B cell (primary cell): ENCODE results near the gene PLA2G4F. TPM values are rescaled to one million over a fixed set of nuclear protein-coding genes. Genes with fewer than 3 reads are reported as not detected.
"Not testable (repeated sequence)": the region's sequence is repeated elsewhere in the genome, so short reads cannot be mapped to it uniquely, and the experiment has no call there.

Source experiments
- ATAC-seq: fragments of 200-7000 bp; cut with Tn5 transposase; one replicate; pipeline ENCODE4 v1.10.0; 2021; ENCODE audit warnings: low read depth, mild to moderate bottlenecking, moderate number of reproducible peaks, moderate library complexity
- CTCF ChIA-PET: fragments of 350-600 bp; sonication (Branson Sonifier 250); formaldehyde crosslinking; loops from one replicate; lab custom pipeline; 2021; ENCODE audit warnings: antibody characterized with exemption, inconsistent platforms; lab: Charles Lee
- POLR2A ChIA-PET: fragments of 350-600 bp; sonication (Branson Sonifier 250); formaldehyde crosslinking; loops from one replicate; lab custom pipeline; 2021; ENCODE audit warnings: antibody characterized with exemption; lab: Charles Lee
- DNase-seq: peaks from one replicate; pipeline ENCODE4 v3.0.0; 2013
- H2AFZ ChIP-seq: 2 replicates; pipeline ENCODE4 v1.6.1; 2012; ENCODE audit warnings: mild to moderate bottlenecking, low read depth, low read length; ENCODE audit not compliant: insufficient read depth, poor library complexity, severe bottlenecking
- H3K27ac ChIP-seq, 2 donors: 1 replicate in 1 of 2; 2 replicates in 1 of 2; pipeline ENCODE4 v1.5.1; 2012 to 2013; ENCODE audit warnings: low read length in 2 of 2, mild to moderate bottlenecking in 2 of 2, moderate library complexity in 1 of 2
- H3K27me3 ChIP-seq, 4 experiments: fragments of 200-600 bp in 1 of 4; sonication (generic) in 1 of 4; replicated peaks in 1 of 4; 1 replicate in 2 of 4; 2 replicates in 2 of 4; pipeline versions ENCODE4 v1.6.1 to v1.7.0; 2013 to 2016; ENCODE audit warnings: low read length in 3 of 4, mild to moderate bottlenecking in 2 of 4, mixed read lengths in 1 of 4, moderate library complexity in 1 of 4; ENCODE audit not compliant: insufficient read depth in 4 of 4, control insufficient read depth in 3 of 4; ENCODE audit errors: control extremely low read depth in 1 of 4
- H3K36me3 ChIP-seq, 2 experiments: replicated peaks in 1 of 2; 1 replicate in 1 of 2; 2 replicates in 1 of 2; pipeline versions ENCODE4 v1.6.1 to v1.7.1; 2013; ENCODE audit warnings: low read length in 1 of 2; ENCODE audit not compliant: insufficient read depth in 2 of 2, control insufficient read depth in 1 of 2; ENCODE audit errors: control extremely low read depth in 1 of 2, extremely low read depth in 1 of 2
- H3K4me1 ChIP-seq, 2 donors: fragments of 200-600 bp in 1 of 2; sonication (generic) in 1 of 2; 1 replicate in 1 of 2; 2 replicates in 1 of 2; pipeline versions ENCODE4 v1.5.1 to v1.6.1; 2013 to 2017; ENCODE audit warnings: low read length in 2 of 2; ENCODE audit not compliant: control insufficient read depth in 2 of 2, insufficient read depth in 2 of 2
- H3K4me2 ChIP-seq: replicated peaks from 2 replicates; pipeline ENCODE3; 2012; ENCODE audit warnings: mild to moderate bottlenecking, low read depth, low read length; ENCODE audit not compliant: poor library complexity, severe bottlenecking
- H3K4me3 ChIP-seq, 5 experiments: fragments of 200-600 bp in 1 of 5; sonication (generic) in 1 of 5; 1 replicate in 3 of 5; 2 replicates in 2 of 5; pipeline versions ENCODE4 v1.5.1 to v1.7.0; 2011 to 2016; ENCODE audit warnings: low read length in 4 of 5, mild to moderate bottlenecking in 4 of 5, low read depth in 2 of 5, control low read depth in 1 of 5, moderate library complexity in 1 of 5; ENCODE audit not compliant: insufficient read depth in 1 of 5; ENCODE audit errors: control extremely low read depth in 1 of 5, extremely low read depth in 1 of 5
- H3K79me2 ChIP-seq: fragments of 200-600 bp; sonication (generic); one replicate; pipeline ENCODE4 v1.6.0; 2016; ENCODE audit warnings: low read length; ENCODE audit not compliant: control insufficient read depth, insufficient read depth
- H3K9ac ChIP-seq: fragments of 200-600 bp; sonication (generic); 2 replicates; pipeline ENCODE4 v1.6.1; 2017; ENCODE audit warnings: mild to moderate bottlenecking, low read length, moderate library complexity
- H3K9me3 ChIP-seq, 3 donors: one replicate each; pipeline versions ENCODE4 v1.6.1 to v1.7.1; 2013; ENCODE audit warnings: low read length in 2 of 3; ENCODE audit not compliant: control insufficient read depth in 2 of 3, insufficient read depth in 1 of 3; ENCODE audit errors: control extremely low read depth in 1 of 3
- H4K20me1 ChIP-seq: 2 replicates; pipeline ENCODE4 v1.6.0; 2012; ENCODE audit warnings: mild to moderate bottlenecking, low read length; ENCODE audit not compliant: insufficient read depth, control insufficient read depth, poor library complexity, severe bottlenecking
- H3K27ac Mint-ChIP-seq: one replicate; pipeline ENCODE4 v1.8.0; 2021; ENCODE audit warnings: mixed read lengths
- H3K27me3 Mint-ChIP-seq: one replicate; pipeline ENCODE4 v1.8.0; 2021; ENCODE audit warnings: mixed read lengths
- H3K4me1 Mint-ChIP-seq: one replicate; pipeline ENCODE4 v1.8.0; 2021; ENCODE audit warnings: mixed read lengths
- H3K4me3 Mint-ChIP-seq: one replicate; pipeline ENCODE4 v1.8.0; 2021; ENCODE audit warnings: mixed read lengths
- H3K9me3 Mint-ChIP-seq: one replicate; pipeline ENCODE4 v1.8.0; 2022; ENCODE audit warnings: mixed read lengths; ENCODE audit not compliant: insufficient read depth
- EZH2 ChIP-seq: IDR thresholded peaks from 2 replicates; pipeline ENCODE4 v1.6.1; 2012; ENCODE audit warnings: borderline replicate concordance, low read depth, mild to moderate bottlenecking, moderate library complexity, low read length; ENCODE audit not compliant: insufficient read depth, poor library complexity, severe bottlenecking
- WGBS: methylation state at CpG from one replicate; pipeline ENCODE4 v1.1.5; 2013; ENCODE audit warnings: missing lambda C conversion rate; ENCODE audit not compliant: insufficient coverage; 5-methylcytosine and 5-hydroxymethylcytosine counted together
- intact Hi-C: fragments of 100-400 bp; cut with micrococcal nuclease; formaldehyde crosslinking; loops from one replicate; pipeline ENCODE4 v1.10.0; 2022
- polyA plus RNA-seq: library from polyadenylated mRNA; depleted of rRNA; stranded (reverse); fragments of >200 nt; gene quantifications from 2 replicates; pipeline ENCODE4 v1.2.3, GENCODE V29; 2012
- total RNA-seq, 2 donors: library from RNA; stranded (reverse); fragments of 120-200 nt in 1 of 2; gene quantifications; 1 replicate in 1 of 2; 2 replicates in 1 of 2; pipeline versions ENCODE4 v1.2.3 to v1.2.4, GENCODE V29; 2013 to 2022
- TF ChIP-seq, protein P1 (sequence below): fragments of 200-600 bp; IDR thresholded peaks from one replicate; pipeline ENCODE4 v1.8.0; 2022; ENCODE audit warnings: antibody characterized with exemption, mild to moderate bottlenecking

PLA2G4F gene
- total and polyA plus RNA-seq, 2 donors (not counting 1 experiment from before 2014, with no cell fraction given) = not detected

- no peaks in the 10 kb centered on the region for H3K4me1 Mint-ChIP-seq
- no peaks in the 10 kb centered on the region for H3K9me3 ChIP-seq
- intact Hi-C loops = no loop called here
- ATAC-seq (no peak), DNase-seq (no peak)
- TF ChIP-seq, protein P1, sequence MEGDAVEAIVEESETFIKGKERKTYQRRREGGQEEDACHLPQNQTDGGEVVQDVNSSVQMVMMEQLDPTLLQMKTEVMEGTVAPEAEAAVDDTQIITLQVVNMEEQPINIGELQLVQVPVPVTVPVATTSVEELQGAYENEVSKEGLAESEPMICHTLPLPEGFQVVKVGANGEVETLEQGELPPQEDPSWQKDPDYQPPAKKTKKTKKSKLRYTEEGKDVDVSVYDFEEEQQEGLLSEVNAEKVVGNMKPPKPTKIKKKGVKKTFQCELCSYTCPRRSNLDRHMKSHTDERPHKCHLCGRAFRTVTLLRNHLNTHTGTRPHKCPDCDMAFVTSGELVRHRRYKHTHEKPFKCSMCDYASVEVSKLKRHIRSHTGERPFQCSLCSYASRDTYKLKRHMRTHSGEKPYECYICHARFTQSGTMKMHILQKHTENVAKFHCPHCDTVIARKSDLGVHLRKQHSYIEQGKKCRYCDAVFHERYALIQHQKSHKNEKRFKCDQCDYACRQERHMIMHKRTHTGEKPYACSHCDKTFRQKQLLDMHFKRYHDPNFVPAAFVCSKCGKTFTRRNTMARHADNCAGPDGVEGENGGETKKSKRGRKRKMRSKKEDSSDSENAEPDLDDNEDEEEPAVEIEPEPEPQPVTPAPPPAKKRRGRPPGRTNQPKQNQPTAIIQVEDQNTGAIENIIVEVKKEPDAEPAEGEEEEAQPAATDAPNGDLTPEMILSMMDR = no peak
- no peak for TF ChIP-seq EZH2
- no peaks in the 10 kb centered on the region for H3K9me3 Mint-ChIP-seq
- peaks cover 0 to 5% (median 0%) of the 10 kb centered on the region in 4 experiments for H3K27me3 ChIP-seq
- no peak overlapping the region for H3K4me3 ChIP-seq
- no peaks in the 10 kb centered on the region for H3K4me1 ChIP-seq
- H3K79me2 ChIP-seq = no peaks in the 10 kb centered on the region
- no peak overlapping the region for H3K4me2 ChIP-seq
- ChIA-PET POLR2A (no interaction called here), CTCF (interaction anchor here (1.2 kb wide), 1 partner anchor 33 kb away, joined by 3 read pairs; no protein-coding TSS in a partner anchor)
- H3K36me3 ChIP-seq = no peaks in the 10 kb centered on the region
- no peaks in the 10 kb centered on the region for H4K20me1 ChIP-seq
- H3K27ac Mint-ChIP-seq = no peak overlapping the region
- H3K27me3 Mint-ChIP-seq = peaks cover 26% of the 10 kb centered on the region
- 88% methylated on average over 19 of the region's 21 CpGs for WGBS
- no peak overlapping the region for H2AFZ ChIP-seq
- no peak overlapping the region for H3K9ac ChIP-seq
- H3K4me3 Mint-ChIP-seq = no peak overlapping the region
- no peak overlapping the region for H3K27ac ChIP-seq
These were observed 63.8 kb downstream of the PLA2G4F start for GRCh38 chr15:42092398-42093318.

GRCh38 chr15:42091753-42092397 is 64.6 kb downstream of the PLA2G4F start:
- H3K9me3 ChIP-seq, intact Hi-C loops, H3K79me2 ChIP-seq, H3K4me1 ChIP-seq, H3K27me3 ChIP-seq, H3K9me3 Mint-ChIP-seq, H3K9ac ChIP-seq, DNase-seq, H3K27ac Mint-ChIP-seq, H4K20me1 ChIP-seq, H3K4me2 ChIP-seq, H3K4me3 Mint-ChIP-seq, CTCF ChIA-PET, H3K4me3 ChIP-seq, POLR2A ChIA-PET, H3K36me3 ChIP-seq, H3K27ac ChIP-seq, H3K4me1 Mint-ChIP-seq, ATAC-seq, H2AFZ ChIP-seq: not testable (repeated sequence)
- 67% methylated on average over 9 of the region's 14 CpGs for WGBS
- H3K27me3 Mint-ChIP-seq = peaks cover 22% of the 10 kb centered on the region
